ENCODE measurements around the gene SUPT3H. TPM values are rescaled to one million over a fixed set of nuclear protein-coding genes. Genes with fewer than 3 reads are reported as not detected.

Gene SUPT3H
- polyA plus RNA-seq, 1 donor (not counting 4 experiments of a cell fraction or from before 2014, with no cell fraction given), result 7.6 TPM

GRCh38 chr6:45171380-45171779, 206.4 kb downstream of the SUPT3H start:
- no peak overlapping the region for H2AFZ ChIP-seq (ENCODE audit: control insufficient read depth, low read length)
- FAIRE-seq (no peak), DNase-seq (ENCODE audit: low read depth, low spot score) (no peak)
- H3K9ac ChIP-seq (ENCODE audit: control insufficient read depth, extremely low read depth, insufficient read depth, low read length), result no peak overlapping the region
- no peaks in the 10 kb centered on the region for H3K36me3 ChIP-seq (ENCODE audit: control insufficient read depth in 2 of 2, extremely low read depth in 1 of 2, insufficient read depth in 2 of 2, low read length in 2 of 2)
- H3K27ac ChIP-seq (ENCODE audit: control insufficient read depth, insufficient read depth, low read length), result no peak overlapping the region
- no peaks in the 10 kb centered on the region for H4K20me1 ChIP-seq (ENCODE audit: control insufficient read depth, extremely low read depth, insufficient read depth, low read length)
- no peaks in the 10 kb centered on the region for H3K9me1 ChIP-seq (ENCODE audit: control insufficient read depth, extremely low read depth, insufficient read depth, low read length)
- no peaks in the 10 kb centered on the region for H3K4me1 ChIP-seq (ENCODE audit: control insufficient read depth, extremely low read depth, insufficient read depth, low read length)
- no peak overlapping the region for H3K4me3 ChIP-seq (ENCODE audit: control insufficient read depth in 2 of 3, extremely low read depth in 1 of 3, insufficient read depth in 2 of 3, low read depth in 1 of 3, low read length in 3 of 3)
- dilution Hi-C loops (cut with MboI; ENCODE audit: extremely low pct_ligation_motif_present, low sequenced_read_pairs), result no loop called here
- no peak overlapping the region for H3K4me2 ChIP-seq (ENCODE audit: control insufficient read depth, extremely low read depth, insufficient read depth, low read depth, low read length)
- H3K9me3 ChIP-seq (ENCODE audit: control insufficient read depth, low read depth, low read length), result no peaks in the 10 kb centered on the region
- no peaks in the 10 kb centered on the region for H3K27me3 ChIP-seq (ENCODE audit: control insufficient read depth, extremely low read depth, insufficient read depth, low read length)
- no peaks in the 10 kb centered on the region for H3K79me2 ChIP-seq (ENCODE audit: control insufficient read depth, insufficient read depth, low read length)
- TF ChIP-seq CTCF (optimal IDR thresholded peaks at IDR 0.05 in 1 of 3, IDR thresholded peaks at IDR 0.05 in 1 of 3, conservative IDR thresholded peaks at IDR 0.05 in 1 of 3; ENCODE audit: extremely low read depth in 1 of 3, insufficient read depth in 2 of 3, low read length in 3 of 3) (no peak), EZH2 (IDR thresholded peaks at IDR 0.05; ENCODE audit: low read length) (no peak)

GRCh38 chr6:45170309-45170708, 207.4 kb downstream of the SUPT3H start:
- no peaks in the 10 kb centered on the region for H3K4me1 ChIP-seq (ENCODE audit: control insufficient read depth, extremely low read depth, insufficient read depth, low read length)
- H3K9ac ChIP-seq (ENCODE audit: control insufficient read depth, extremely low read depth, insufficient read depth, low read length), result no peak overlapping the region
- dilution Hi-C loops (cut with MboI; ENCODE audit: extremely low pct_ligation_motif_present, low sequenced_read_pairs), result no loop called here
- DNase-seq (ENCODE audit: low read depth, low spot score) (no peak), FAIRE-seq (no peak)
- no peaks in the 10 kb centered on the region for H3K9me1 ChIP-seq (ENCODE audit: control insufficient read depth, extremely low read depth, insufficient read depth, low read length)
- H3K27me3 ChIP-seq (ENCODE audit: control insufficient read depth, extremely low read depth, insufficient read depth, low read length), result no peaks in the 10 kb centered on the region
- H2AFZ ChIP-seq (ENCODE audit: control insufficient read depth, low read length), result no peak overlapping the region
- H3K4me3 ChIP-seq (ENCODE audit: control insufficient read depth in 2 of 3, extremely low read depth in 1 of 3, insufficient read depth in 2 of 3, low read depth in 1 of 3, low read length in 3 of 3), result no peak overlapping the region
- H3K36me3 ChIP-seq (ENCODE audit: control insufficient read depth in 2 of 2, extremely low read depth in 1 of 2, insufficient read depth in 2 of 2, low read length in 2 of 2), result no peaks in the 10 kb centered on the region
- H4K20me1 ChIP-seq (ENCODE audit: control insufficient read depth, extremely low read depth, insufficient read depth, low read length), result no peaks in the 10 kb centered on the region
- H3K4me2 ChIP-seq (ENCODE audit: control insufficient read depth, extremely low read depth, insufficient read depth, low read depth, low read length), result no peak overlapping the region
- TF ChIP-seq EZH2 (IDR thresholded peaks at IDR 0.05; ENCODE audit: low read length) (no peak), CTCF (optimal IDR thresholded peaks at IDR 0.05 in 1 of 3, IDR thresholded peaks at IDR 0.05 in 1 of 3, conservative IDR thresholded peaks at IDR 0.05 in 1 of 3; ENCODE audit: extremely low read depth in 1 of 3, insufficient read depth in 2 of 3, low read length in 3 of 3) (no peak)
- no peaks in the 10 kb centered on the region for H3K79me2 ChIP-seq (ENCODE audit: control insufficient read depth, insufficient read depth, low read length)
- H3K27ac ChIP-seq (ENCODE audit: control insufficient read depth, insufficient read depth, low read length), result no peak overlapping the region
- no peaks in the 10 kb centered on the region for H3K9me3 ChIP-seq (ENCODE audit: control insufficient read depth, low read depth, low read length)
